ENCODE results near the gene SLC25A30. TPM values are rescaled to one million over a fixed set of nuclear protein-coding genes. Genes with fewer than 3 reads are reported as not detected.

The SLC25A30 gene
- total RNA-seq, 1 donor from 2014 or later: 8.8 TPM

DNA sequence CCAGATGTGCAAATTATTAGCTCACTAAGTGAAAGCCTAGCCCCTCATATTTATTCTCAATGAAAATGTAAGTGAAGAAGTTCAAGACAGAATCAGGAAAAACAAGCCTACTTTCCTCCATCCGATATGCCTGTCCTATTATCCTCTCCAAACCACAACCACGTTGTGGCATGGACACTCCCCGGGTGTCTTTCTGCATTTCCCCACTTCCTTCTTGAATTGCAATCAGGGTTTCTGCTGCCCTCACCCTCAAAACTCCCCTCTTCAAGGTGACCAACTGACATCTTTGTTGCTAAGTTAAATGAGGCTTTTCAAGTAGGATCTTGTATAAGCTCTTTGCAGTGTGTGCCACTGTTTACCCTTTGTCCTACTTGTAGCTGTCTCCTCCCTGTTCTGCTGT, 11.8 kb downstream of the SLC25A30 start:
- no peaks in the 10 kb centered on the region for H3K27me3 Mint-ChIP-seq (ENCODE audit: low read depth)
- no peak for DNase-seq (ENCODE audit: low spot score in 2 of 2, unreplicated experiment in 2 of 2)
- peaks cover 51% of the 10 kb centered on the region for H3K36me3 Mint-ChIP-seq
- H3K9me3 Mint-ChIP-seq: no peaks in the 10 kb centered on the region
- H3K27ac Mint-ChIP-seq: no peak overlapping the region
- peaks cover 3% of the 10 kb centered on the region for H3K4me1 Mint-ChIP-seq
- TF ChIP-seq, protein P1, sequence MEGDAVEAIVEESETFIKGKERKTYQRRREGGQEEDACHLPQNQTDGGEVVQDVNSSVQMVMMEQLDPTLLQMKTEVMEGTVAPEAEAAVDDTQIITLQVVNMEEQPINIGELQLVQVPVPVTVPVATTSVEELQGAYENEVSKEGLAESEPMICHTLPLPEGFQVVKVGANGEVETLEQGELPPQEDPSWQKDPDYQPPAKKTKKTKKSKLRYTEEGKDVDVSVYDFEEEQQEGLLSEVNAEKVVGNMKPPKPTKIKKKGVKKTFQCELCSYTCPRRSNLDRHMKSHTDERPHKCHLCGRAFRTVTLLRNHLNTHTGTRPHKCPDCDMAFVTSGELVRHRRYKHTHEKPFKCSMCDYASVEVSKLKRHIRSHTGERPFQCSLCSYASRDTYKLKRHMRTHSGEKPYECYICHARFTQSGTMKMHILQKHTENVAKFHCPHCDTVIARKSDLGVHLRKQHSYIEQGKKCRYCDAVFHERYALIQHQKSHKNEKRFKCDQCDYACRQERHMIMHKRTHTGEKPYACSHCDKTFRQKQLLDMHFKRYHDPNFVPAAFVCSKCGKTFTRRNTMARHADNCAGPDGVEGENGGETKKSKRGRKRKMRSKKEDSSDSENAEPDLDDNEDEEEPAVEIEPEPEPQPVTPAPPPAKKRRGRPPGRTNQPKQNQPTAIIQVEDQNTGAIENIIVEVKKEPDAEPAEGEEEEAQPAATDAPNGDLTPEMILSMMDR (IDR thresholded peaks at IDR 0.05; ENCODE audit: unreplicated experiment): no peak
- H3K4me3 Mint-ChIP-seq: no peak overlapping the region

DNA sequence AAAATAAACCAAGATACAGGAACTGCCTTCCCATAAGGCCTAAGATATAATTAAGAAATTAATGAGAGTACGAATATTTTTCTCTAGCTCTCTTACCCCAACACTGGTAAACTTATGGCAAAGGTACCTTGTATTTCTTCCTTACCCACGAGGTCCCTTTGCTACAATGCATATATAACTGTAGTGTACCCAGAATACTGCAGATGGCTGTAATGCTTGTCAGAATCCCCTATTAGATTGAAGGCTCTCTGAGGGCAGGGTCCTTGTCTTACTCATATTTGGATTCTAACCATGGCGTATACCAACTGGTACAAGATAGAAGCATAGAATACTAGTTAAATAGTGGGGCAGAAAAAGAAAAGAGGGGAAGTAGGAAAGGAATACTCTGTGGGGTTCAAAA, 15.1 kb downstream of the SLC25A30 start:
- no peak overlapping the region for H3K4me3 Mint-ChIP-seq
- H3K4me1 Mint-ChIP-seq: no peaks in the 10 kb centered on the region
- TF ChIP-seq, protein P1 (IDR thresholded peaks at IDR 0.05; ENCODE audit: unreplicated experiment): no peak
- H3K27ac Mint-ChIP-seq: no peak overlapping the region
- DNase-seq (ENCODE audit: low spot score in 2 of 2, unreplicated experiment in 2 of 2): no peak
- peaks cover 46% of the 10 kb centered on the region for H3K36me3 Mint-ChIP-seq
- no peaks in the 10 kb centered on the region for H3K27me3 Mint-ChIP-seq (ENCODE audit: low read depth)
- no peaks in the 10 kb centered on the region for H3K9me3 Mint-ChIP-seq

DNA sequence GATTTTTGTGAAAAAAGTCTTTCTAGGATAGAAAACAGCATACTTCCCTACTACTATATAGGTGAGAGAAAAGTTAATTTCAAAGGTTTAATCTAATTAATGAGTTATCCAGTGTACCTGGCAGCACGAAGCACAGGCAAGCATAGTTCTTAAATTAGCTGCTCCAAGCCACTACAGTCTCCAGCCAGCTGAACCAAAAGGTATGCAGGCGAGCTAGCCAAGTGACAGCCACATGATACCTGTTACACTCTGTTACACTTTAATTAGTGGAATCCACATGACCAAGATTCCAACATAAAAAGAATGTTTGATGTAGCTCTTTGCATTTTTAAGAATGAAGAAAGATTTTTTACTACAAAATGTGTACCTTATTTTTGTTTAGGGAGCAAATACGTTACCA, 15.5 kb downstream of the SLC25A30 start:
- Mint-ChIP-seq H3K4me3 (no peak overlapping the region), H3K9me3 (no peaks in the 10 kb centered on the region), H3K4me1 (no peaks in the 10 kb centered on the region), H3K36me3 (peaks cover 46% of the 10 kb centered on the region), H3K27ac (no peak overlapping the region), H3K27me3 (ENCODE audit: low read depth) (no peaks in the 10 kb centered on the region)
- TF ChIP-seq, protein P1 (IDR thresholded peaks at IDR 0.05; ENCODE audit: unreplicated experiment): no peak
- DNase-seq (ENCODE audit: low spot score in 2 of 2, unreplicated experiment in 2 of 2): no peak

DNA sequence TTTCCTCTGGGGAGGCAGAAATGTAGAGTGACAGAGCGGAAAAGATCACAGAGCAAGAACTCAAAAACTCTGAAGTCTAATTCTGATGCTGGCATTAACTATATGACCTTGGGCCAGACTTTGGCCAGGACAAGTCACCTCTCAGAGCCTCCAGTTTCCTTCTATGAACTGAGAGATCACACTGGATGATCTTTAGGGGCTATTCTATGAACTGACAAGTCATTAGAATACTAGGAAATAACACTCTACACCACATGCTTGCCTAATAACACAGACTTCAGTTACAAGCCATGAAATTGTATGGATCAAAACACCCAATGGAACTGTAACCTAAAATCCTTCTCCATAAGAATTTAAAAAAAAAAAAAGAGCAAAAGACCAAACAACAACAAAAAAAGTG, 16.9 kb downstream of the SLC25A30 start:
- Mint-ChIP-seq H3K27me3 (ENCODE audit: low read depth) (no peaks in the 10 kb centered on the region), H3K9me3 (no peaks in the 10 kb centered on the region), H3K27ac (no peak overlapping the region), H3K4me1 (no peaks in the 10 kb centered on the region), H3K36me3 (peaks cover 40% of the 10 kb centered on the region), H3K4me3 (no peak overlapping the region)
- TF ChIP-seq, protein P1 (IDR thresholded peaks at IDR 0.05; ENCODE audit: unreplicated experiment): no peak
- DNase-seq (ENCODE audit: low spot score in 2 of 2, unreplicated experiment in 2 of 2): no peak

DNA sequence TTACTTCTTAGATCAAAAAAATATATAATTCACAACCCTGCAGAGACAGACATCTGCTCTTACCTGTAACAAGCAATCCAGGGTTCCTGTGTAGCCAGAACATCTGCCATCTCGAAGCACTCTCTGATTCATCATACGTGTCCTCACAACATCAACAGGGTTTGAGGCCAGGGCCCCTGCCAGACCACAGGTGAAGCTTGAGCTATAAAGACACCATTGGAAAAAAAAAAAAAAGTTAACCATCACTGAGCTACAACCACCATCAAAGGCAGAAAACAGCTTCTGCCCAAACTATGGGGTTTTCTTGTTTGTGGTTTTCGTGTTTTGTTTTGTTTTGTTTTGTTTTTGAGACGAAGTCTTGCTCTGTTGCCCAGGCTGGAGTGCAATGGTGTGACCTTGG, 19.3 kb downstream of the SLC25A30 start:
- TF ChIP-seq, protein P1 (IDR thresholded peaks at IDR 0.05; ENCODE audit: unreplicated experiment): no peak
- Mint-ChIP-seq H3K9me3 (no peaks in the 10 kb centered on the region), H3K27me3 (ENCODE audit: low read depth) (no peaks in the 10 kb centered on the region), H3K4me1 (peaks cover 3% of the 10 kb centered on the region), H3K4me3 (no peak overlapping the region), H3K36me3 (peaks cover 30% of the 10 kb centered on the region), H3K27ac (no peak overlapping the region)
- DNase-seq (ENCODE audit: low spot score in 2 of 2, unreplicated experiment in 2 of 2): no peak

DNA sequence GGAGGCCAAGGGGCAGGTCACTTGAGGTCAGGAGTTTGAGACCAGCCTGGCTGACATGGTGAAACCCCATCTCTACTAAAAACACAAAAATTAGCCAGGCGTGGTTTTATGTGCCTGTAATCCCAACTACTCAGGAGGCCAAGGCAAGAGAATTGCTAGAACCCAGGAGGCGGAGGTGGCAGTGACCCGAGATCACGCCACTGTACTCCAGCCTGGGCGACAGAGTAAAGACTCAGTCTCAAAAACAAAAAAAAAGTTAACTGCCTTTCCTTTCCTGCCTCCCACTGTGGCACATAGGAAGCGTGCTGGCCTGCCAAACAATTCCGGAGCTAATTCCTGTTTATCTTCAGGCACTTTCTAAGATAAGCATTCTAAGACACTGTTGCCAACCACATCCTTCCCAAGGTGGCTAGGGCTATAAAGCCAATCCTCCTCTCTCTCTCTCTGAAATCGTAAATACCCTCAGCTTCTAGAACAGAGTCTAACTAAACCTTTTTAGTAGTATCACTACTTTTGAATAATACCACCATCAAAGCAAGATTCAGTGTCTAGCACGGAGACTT, 21.6 kb downstream of the SLC25A30 start:
- no peak overlapping the region for H3K27ac Mint-ChIP-seq
- no peak overlapping the region for H3K4me3 Mint-ChIP-seq
- peaks cover 27% of the 10 kb centered on the region for H3K36me3 Mint-ChIP-seq
- no peaks in the 10 kb centered on the region for H3K27me3 Mint-ChIP-seq (ENCODE audit: low read depth)
- no peak for DNase-seq (ENCODE audit: low spot score in 2 of 2, unreplicated experiment in 2 of 2)
- H3K4me1 Mint-ChIP-seq: peaks cover 3% of the 10 kb centered on the region
- no peaks in the 10 kb centered on the region for H3K9me3 Mint-ChIP-seq
- TF ChIP-seq, protein P1 (IDR thresholded peaks at IDR 0.05; ENCODE audit: unreplicated experiment): no peak

All from mesothelial cell of epicardium (in vitro differentiated cells).